NOMO-1 (cell line): ENCODE results near the gene PPP6R1.

Source experiments
- DNase-seq, 2 experiments: peaks; one replicate each; lab custom pipeline; 2025; ENCODE audit not compliant: unreplicated experiment in 2 of 2; lab: John Stamatoyannopoulos, UW

PPP6R1 gene

DNA sequence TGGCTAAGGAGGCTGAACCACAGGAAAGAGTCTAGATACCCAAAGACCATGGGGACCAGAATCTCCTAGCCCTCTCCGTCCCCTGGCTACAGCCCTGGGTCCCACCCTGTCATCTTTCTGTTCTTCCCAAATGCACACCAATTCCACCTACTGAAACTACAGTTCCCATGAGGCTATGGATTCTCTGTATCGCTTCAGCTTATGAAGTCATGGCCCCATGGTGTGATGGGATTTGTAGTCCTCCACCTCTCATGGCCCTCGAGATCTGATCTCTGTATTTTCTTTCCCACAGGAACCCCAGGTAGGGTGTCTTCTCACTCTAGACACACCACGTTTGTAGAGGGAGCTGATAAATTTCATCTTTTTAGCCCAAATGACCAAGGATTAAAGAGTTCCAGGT, 61.3 kb downstream of the PPP6R1 start:
- no peak for DNase-seq

- no peak for DNase-seq
Measured at GRCh38 chr19:55196803-55197202, 62.0 kb downstream of the PPP6R1 start.

GRCh38 chr19:55193481-55193880, 65.3 kb downstream of the PPP6R1 start:
- DNase-seq: peak in 1 of 2 experiments; percentile 12

- DNase-seq: no peak
Measured at GRCh38 chr19:55189403-55189835, 69.4 kb downstream of the PPP6R1 start.

- DNase-seq: no peak
Measured at GRCh38 chr19:55188625-55189024, 70.2 kb downstream of the PPP6R1 start.

DNA sequence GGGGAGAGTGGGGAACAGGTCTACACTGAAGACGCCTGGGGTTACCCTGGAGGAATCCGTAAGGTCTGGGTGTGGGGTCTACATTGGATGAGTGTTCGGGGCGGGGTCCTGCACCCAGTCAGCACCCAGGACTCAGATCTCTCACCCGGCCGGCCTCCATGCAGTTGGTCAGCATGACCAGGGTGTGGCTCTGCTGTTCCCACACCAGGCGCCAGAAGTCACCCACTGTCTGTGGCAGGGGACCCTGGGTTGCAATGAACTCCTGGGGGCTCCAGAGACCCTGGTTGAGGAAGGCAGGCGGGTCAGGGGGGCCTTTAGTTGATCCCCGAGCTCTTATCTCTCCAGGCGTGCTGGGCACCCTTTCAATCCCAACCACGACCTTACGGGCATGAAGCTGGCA, 72.7 kb downstream of the PPP6R1 start:
- no peak for DNase-seq

- DNase-seq: no peak
Measured at GRCh38 chr19:55181740-55182139, 77.1 kb downstream of the PPP6R1 start.
